ENCODE results near the gene RAB3D. TPM values are rescaled to one million over a fixed set of nuclear protein-coding genes. Genes with fewer than 3 reads are reported as not detected.
"Not testable (repeated sequence)": the region's sequence is repeated elsewhere in the genome, so short reads cannot be mapped to it uniquely, and the experiment has no call there.

Gene RAB3D
- polyA plus RNA-seq (ENCODE audit: insufficient read length in 12 of 12), result 10 to 100 TPM in 3 of 12 donors, 1 to 10 TPM in 8, not detected in 1; 4.9 to 22.5 (median 6.8) TPM
- long read RNA-seq, donor 1, full-length matches to known transcripts, result 11 of 11 reads
- long read RNA-seq, donor 1, partial matches to known transcripts, result 0 of 11 reads
- long read RNA-seq, donor 1, other reads (novel, unspliced or antisense), result 0 of 11 reads
- long read RNA-seq, donor 2, full-length matches to known transcripts, result 1 of 1 reads
- long read RNA-seq, donor 2, partial matches to known transcripts, result 0 of 1 reads
- long read RNA-seq, donor 2, other reads (novel, unspliced or antisense), result 0 of 1 reads
- long read RNA-seq, donor 3, full-length matches to known transcripts, result 2 of 2 reads
- long read RNA-seq, donor 3, partial matches to known transcripts, result 0 of 2 reads
- long read RNA-seq, donor 3, other reads (novel, unspliced or antisense), result 0 of 2 reads
- long read RNA-seq, donor 4, result 0 reads
- long read RNA-seq, donor 5, full-length matches to known transcripts, result 1 of 1 reads
- long read RNA-seq, donor 5, partial matches to known transcripts, result 0 of 1 reads
- long read RNA-seq, donor 5, other reads (novel, unspliced or antisense), result 0 of 1 reads
- long read RNA-seq, donor 6, result 0 reads
- long read RNA-seq, donor 7, result 0 reads
- long read RNA-seq, donor 8, full-length matches to known transcripts, result 3 of 3 reads
- long read RNA-seq, donor 8, partial matches to known transcripts, result 0 of 3 reads
- long read RNA-seq, donor 8, other reads (novel, unspliced or antisense), result 0 of 3 reads
- long read RNA-seq, donor 9, full-length matches to known transcripts, result 2 of 2 reads
- long read RNA-seq, donor 9, partial matches to known transcripts, result 0 of 2 reads
- long read RNA-seq, donor 9, other reads (novel, unspliced or antisense), result 0 of 2 reads
- long read RNA-seq, donor 10, full-length matches to known transcripts, result 2 of 2 reads
- long read RNA-seq, donor 10, partial matches to known transcripts, result 0 of 2 reads
- long read RNA-seq, donor 10, other reads (novel, unspliced or antisense), result 0 of 2 reads
- long read RNA-seq, donor 11, full-length matches to known transcripts, result 1 of 1 reads
- long read RNA-seq, donor 11, partial matches to known transcripts, result 0 of 1 reads
- long read RNA-seq, donor 11, other reads (novel, unspliced or antisense), result 0 of 1 reads

- peak; percentile 95 for DNase-seq
Observed at GRCh38 chr19:11339254-11340098, at the start of gene RAB3D. Gene RAB3D, minus strand, starts transcription at chr19:11339657. Its CDS starts 2,258 bp downstream, at chr19:11337399.

- no peak for DNase-seq
Observed at GRCh38 chr19:11387162-11388034, 47.9 kb upstream of the RAB3D start.

- no peak for DNase-seq
Observed at GRCh38 chr19:11384778-11385129, 45.3 kb upstream of the RAB3D start.

GRCh38 chr19:11383706-11384048 is 44.2 kb upstream of the RAB3D start:
- DNase-seq, result no peak

GRCh38 chr19:11382898-11383705 is 43.6 kb upstream of the RAB3D start:
- DNase-seq, result no peak

- DNase-seq, result peak; percentile 96
Observed at GRCh38 chr19:11380653-11381537, 41.4 kb upstream of the RAB3D start.

- DNase-seq, result no peak
Observed at GRCh38 chr19:11379857-11380350, 40.4 kb upstream of the RAB3D start.

- DNase-seq, result not testable (repeated sequence)
Observed at GRCh38 chr19:11379269-11379845, 39.9 kb upstream of the RAB3D start.

GRCh38 chr19:11378319-11379189 is 39.1 kb upstream of the RAB3D start:
- DNase-seq, result no peak

- DNase-seq, result no peak
Observed at GRCh38 chr19:11377756-11378155, 38.3 kb upstream of the RAB3D start.

- DNase-seq, result no peak
Observed at GRCh38 chr19:11377237-11377636, 37.8 kb upstream of the RAB3D start.

GRCh38 chr19:11375143-11375948 is 35.9 kb upstream of the RAB3D start:
- no peak for DNase-seq

- peak; percentile 99 for DNase-seq
Observed at GRCh38 chr19:11374433-11375142, 35.1 kb upstream of the RAB3D start, which contains the start of gene SWSAP1. Gene SWSAP1, plus strand, starts transcription at chr19:11374666. Its CDS starts 15 bp downstream, at chr19:11374681.

GRCh38 chr19:11373885-11374432 is 34.5 kb upstream of the RAB3D start:
- DNase-seq, result no peak
